ENCODE data around the gene AHSA1. TPM values are rescaled to one million over a fixed set of nuclear protein-coding genes. Genes with fewer than 3 reads are reported as not detected.

AHSA1 gene
- total and polyA plus RNA-seq, 9 donors: 57.3 to 205 (median 96.6) TPM

DNA sequence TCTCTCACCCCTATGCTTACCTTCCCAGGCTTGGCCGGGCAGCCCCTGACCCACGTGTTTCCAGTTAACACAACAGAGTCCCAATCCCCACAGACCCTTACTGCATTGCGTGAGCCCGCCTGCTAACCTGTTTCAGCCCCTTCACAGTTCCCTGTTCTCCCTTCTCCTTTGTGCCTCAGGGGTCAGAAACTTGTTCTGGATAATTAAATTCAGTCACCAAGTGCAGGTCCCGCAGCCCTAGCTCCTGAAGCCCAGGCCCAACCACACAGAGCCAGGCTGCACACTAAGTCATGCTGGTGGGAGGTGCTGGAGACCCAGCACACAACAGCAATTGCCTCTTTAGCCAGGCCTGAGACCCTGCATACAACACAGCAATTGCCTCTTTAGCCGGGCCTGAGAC lies 31.1 kb downstream of the AHSA1 start:
- no peaks in the 10 kb centered on the region for H3K4me1 ChIP-seq (ENCODE audit: insufficient read depth)
- intact Hi-C loops (cut with DNase I): no loop called here
- H3K36me3 ChIP-seq: no peaks in the 10 kb centered on the region
- no peak overlapping the region for H3K4me3 ChIP-seq
- H3K27me3 ChIP-seq: no peaks in the 10 kb centered on the region
- 88 to 96% (median 93%) methylated on average over 6 of the region's 6 CpGs for whole genome bisulfite sequencing, 3 donors
- no peaks in the 10 kb centered on the region for H3K9me3 ChIP-seq
- TF ChIP-seq EP300 (IDR thresholded peaks at IDR 0.05) (no peak), POLR2A (IDR thresholded peaks at IDR 0.05) (no peak)
- TF ChIP-seq, protein P1, sequence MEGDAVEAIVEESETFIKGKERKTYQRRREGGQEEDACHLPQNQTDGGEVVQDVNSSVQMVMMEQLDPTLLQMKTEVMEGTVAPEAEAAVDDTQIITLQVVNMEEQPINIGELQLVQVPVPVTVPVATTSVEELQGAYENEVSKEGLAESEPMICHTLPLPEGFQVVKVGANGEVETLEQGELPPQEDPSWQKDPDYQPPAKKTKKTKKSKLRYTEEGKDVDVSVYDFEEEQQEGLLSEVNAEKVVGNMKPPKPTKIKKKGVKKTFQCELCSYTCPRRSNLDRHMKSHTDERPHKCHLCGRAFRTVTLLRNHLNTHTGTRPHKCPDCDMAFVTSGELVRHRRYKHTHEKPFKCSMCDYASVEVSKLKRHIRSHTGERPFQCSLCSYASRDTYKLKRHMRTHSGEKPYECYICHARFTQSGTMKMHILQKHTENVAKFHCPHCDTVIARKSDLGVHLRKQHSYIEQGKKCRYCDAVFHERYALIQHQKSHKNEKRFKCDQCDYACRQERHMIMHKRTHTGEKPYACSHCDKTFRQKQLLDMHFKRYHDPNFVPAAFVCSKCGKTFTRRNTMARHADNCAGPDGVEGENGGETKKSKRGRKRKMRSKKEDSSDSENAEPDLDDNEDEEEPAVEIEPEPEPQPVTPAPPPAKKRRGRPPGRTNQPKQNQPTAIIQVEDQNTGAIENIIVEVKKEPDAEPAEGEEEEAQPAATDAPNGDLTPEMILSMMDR (IDR thresholded peaks at IDR 0.05): no peak
- no peak overlapping the region for H3K27ac ChIP-seq
- no peak for DNase-seq

DNA sequence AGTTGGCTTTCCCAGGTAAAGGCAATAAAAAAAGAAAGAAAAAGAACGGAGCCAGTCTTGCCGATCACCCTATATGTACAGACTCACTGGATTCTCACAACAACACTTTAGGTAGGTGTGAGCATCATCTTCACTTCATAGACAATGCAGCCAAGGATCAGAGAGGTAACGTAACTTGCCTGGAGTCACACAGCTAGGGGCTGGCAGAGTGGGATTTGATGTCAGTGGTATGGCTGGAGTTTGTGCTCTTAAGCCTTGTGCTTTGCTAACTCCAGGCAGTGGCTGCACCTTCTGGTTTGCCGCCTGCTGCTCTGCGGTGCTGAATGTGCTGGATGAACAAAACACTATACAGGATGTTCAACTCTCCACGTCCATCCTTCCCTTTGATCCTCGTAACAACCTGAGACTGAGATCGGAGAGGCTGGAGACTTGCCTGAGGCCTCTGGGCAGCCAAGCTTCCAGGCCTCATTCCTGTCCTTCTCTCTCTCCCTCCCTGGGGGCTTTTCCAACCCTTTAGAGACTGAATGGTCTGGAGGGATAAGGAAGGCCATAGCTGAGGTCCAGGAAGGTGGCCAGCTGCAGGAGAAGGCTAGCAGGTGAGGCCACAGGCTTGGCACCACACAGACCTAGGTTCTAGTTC lies 32.6 kb downstream of the AHSA1 start:
- no peak for DNase-seq
- no peaks in the 10 kb centered on the region for H3K4me1 ChIP-seq (ENCODE audit: insufficient read depth)
- H3K27me3 ChIP-seq: no peaks in the 10 kb centered on the region
- H3K4me3 ChIP-seq: no peak overlapping the region
- intact Hi-C loops (cut with DNase I): no loop called here
- 85 to 90% (median 87%) methylated on average over 8 of the region's 8 CpGs for WGBS, 3 donors
- H3K27ac ChIP-seq: no peak overlapping the region
- H3K9me3 ChIP-seq: no peaks in the 10 kb centered on the region
- no peak for TF ChIP-seq EP300 (IDR thresholded peaks at IDR 0.05)
- TF ChIP-seq, protein P1 (IDR thresholded peaks at IDR 0.05): no peak
- TF ChIP-seq POLR2A (IDR thresholded peaks at IDR 0.05): no peak
- no peaks in the 10 kb centered on the region for H3K36me3 ChIP-seq

DNA sequence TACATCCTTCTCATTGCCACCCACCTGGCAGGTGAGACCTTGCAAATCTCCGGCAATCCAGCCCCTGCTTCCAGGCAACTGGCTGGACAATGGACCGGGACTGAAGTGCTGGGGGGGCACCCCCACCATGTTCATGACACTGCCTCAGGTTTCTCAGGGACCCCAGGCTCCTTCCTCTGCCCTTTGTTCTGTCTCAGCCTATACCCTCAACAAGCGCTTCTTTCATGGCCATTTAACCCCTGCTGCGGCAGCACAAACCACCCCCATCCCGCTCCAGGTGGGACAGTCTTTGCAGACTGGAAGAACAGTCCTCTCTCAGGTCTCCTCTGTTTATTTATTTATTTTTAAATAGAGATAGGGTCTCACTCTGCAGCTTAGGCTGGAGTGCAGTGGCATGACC lies 33.2 kb downstream of the AHSA1 start:
- no peaks in the 10 kb centered on the region for H3K4me1 ChIP-seq (ENCODE audit: insufficient read depth)
- H3K27ac ChIP-seq: no peak overlapping the region
- no peaks in the 10 kb centered on the region for H3K27me3 ChIP-seq
- H3K4me3 ChIP-seq: no peak overlapping the region
- intact Hi-C loops (cut with DNase I): no loop called here
- H3K9me3 ChIP-seq: no peaks in the 10 kb centered on the region
- TF ChIP-seq POLR2A (IDR thresholded peaks at IDR 0.05): no peak
- TF ChIP-seq EP300 (IDR thresholded peaks at IDR 0.05): no peak
- TF ChIP-seq, protein P1 (IDR thresholded peaks at IDR 0.05): no peak
- H3K36me3 ChIP-seq: no peaks in the 10 kb centered on the region
- 85 to 97% (median 94%) methylated on average over 5 of the region's 5 CpGs for WGBS, 3 donors
- DNase-seq: no peak

DNA sequence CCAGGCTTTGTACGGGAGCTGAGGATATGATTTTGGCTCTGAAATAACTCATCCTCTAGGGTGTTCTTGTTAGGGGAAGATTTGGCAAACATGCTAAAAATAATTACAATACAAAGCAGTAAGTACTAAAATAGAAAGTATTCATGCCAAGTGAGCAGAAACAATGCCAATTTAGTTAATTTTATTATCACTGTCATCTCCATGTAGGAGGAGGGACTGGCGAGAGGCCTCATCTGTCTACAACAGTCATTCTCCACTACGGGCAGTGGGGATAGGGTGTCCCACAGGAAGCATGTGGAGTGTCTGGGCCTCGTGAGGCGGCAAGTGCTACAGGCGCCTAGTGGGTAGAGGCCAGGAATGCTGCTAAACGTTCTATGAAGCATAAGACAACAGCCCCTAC lies 37.4 kb downstream of the AHSA1 start:
- TF ChIP-seq, protein P1 (IDR thresholded peaks at IDR 0.05): no peak
- WGBS, 3 donors: 52 to 55% (median 55%) methylated on average over 7 of the region's 7 CpGs
- H3K27ac ChIP-seq: no peak overlapping the region
- no peaks in the 10 kb centered on the region for H3K9me3 ChIP-seq
- peak in 1 of 5 donors; percentile 6 for DNase-seq
- H3K27me3 ChIP-seq: no peaks in the 10 kb centered on the region
- H3K4me3 ChIP-seq: no peak overlapping the region
- H3K36me3 ChIP-seq: no peaks in the 10 kb centered on the region
- peaks cover 7% of the 10 kb centered on the region for H3K4me1 ChIP-seq (ENCODE audit: insufficient read depth)
- intact Hi-C loops (cut with DNase I): no loop called here
